GM12891 (cell line): Measurements from ENCODE around the gene DHRS7.

ENCODE experiments used
- PAX5 ChIP-seq: IDR thresholded peaks from 2 replicates; pipeline ENCODE4 v1.6.1; 2011; ENCODE audit warnings: low read length, moderate library complexity, mild to moderate bottlenecking; ENCODE audit not compliant: insufficient read depth, severe bottlenecking
- POLR2A ChIP-seq: IDR thresholded peaks from 2 replicates; pipeline ENCODE4 v1.6.1; 2011; ENCODE audit warnings: low read depth, low read length, control low read depth
- POLR2AphosphoS5 ChIP-seq: IDR thresholded peaks from 2 replicates; pipeline ENCODE4 v1.6.1; 2011; ENCODE audit warnings: low read depth, low read length, control low read depth
- POU2F2 ChIP-seq: IDR thresholded peaks from 2 replicates; pipeline ENCODE4 v1.6.1; 2011; ENCODE audit warnings: low read depth, mild to moderate bottlenecking, control low read depth, low read length, moderate library complexity
- SPI1 ChIP-seq: IDR thresholded peaks from 2 replicates; pipeline ENCODE4 v1.6.1; 2011; ENCODE audit warnings: low read depth, low read length, control low read depth
- TAF1 ChIP-seq: IDR thresholded peaks from 2 replicates; pipeline ENCODE4 v1.6.1; 2011; ENCODE audit warnings: low read depth, low read length, control low read depth

DNA sequence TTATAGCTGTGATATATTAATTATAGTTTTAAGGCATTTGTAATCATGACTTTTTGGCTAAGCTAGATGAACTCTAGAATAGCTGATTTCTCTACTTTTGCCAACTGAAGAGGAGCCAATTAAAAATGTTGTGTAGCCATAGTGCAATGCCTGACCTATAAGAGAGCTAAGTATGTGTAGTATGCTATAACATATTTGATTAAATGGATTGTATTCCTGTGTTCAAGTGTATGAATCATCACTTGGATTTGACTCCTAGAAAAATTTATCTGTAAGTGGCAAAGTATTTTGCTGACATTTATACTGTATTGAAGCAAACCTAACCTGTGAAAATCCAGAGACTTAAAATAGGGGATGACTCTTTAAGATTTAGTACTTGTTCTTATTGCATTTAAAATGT, 39.3 kb downstream of the DHRS7 start:
- TF ChIP-seq POLR2A (no peak), TAF1 (no peak), POLR2AphosphoS5 (no peak), SPI1 (no peak), POU2F2 (no peak), PAX5 (no peak)
